K562 (cell line): ENCODE data around the gene NEDD4L. TPM values are rescaled to one million over a fixed set of nuclear protein-coding genes. Genes with fewer than 3 reads are reported as not detected.

Source experiments
- ATAC-seq: fragments of 200-7000 bp; cut with Tn5 transposase; 3 replicates; pipeline ENCODE4 v1.9.1; 2020; ENCODE audit warnings: moderate library complexity
- BruUV-seq: library from RNA; stranded (reverse); fragments of 400-500 nt; replicated peaks from 2 replicates; lab custom pipeline; 2021; lab: Mats Ljungman, UMichigan
- CTCF ChIA-PET: fragments of 300-600 bp; formaldehyde crosslinking; extraction: SDS; loops from one replicate; lab custom pipeline; 2021; ENCODE audit warnings: low intra/inter-chr PET ratio; lab: Yijun Ruan, JAX
- POLR2A ChIA-PET: fragments of 300-600, 350-650 bp; sonication (Branson Sonifier 250); formaldehyde crosslinking; extraction: SDS; loops from one replicate; lab custom pipeline; 2021; ENCODE audit warnings: antibody characterized with exemption, inconsistent platforms; lab: Yijun Ruan, JAX
- DNase-seq, 4 experiments: peaks; one replicate each; pipeline versions ENCODE4 v3.0.0 to v3.0.0-alpha.2; 2011 to 2018; ENCODE audit warnings: low spot score in 3 of 4, mixed read lengths in 3 of 4; ENCODE audit errors: extremely low read depth in 1 of 4
- FAIRE-seq: peaks from 2 replicates; lab custom pipeline; 2011; peaks lifted over from hg19 to GRCh38; lab: Jason Lieb, UNC
- H2AFZ ChIP-seq: 2 replicates; pipeline ENCODE4 v1.6.0; 2011; ENCODE audit warnings: low read depth, low read length, control low read depth, inconsistent platforms
- H3K27ac ChIP-seq: fragments of 200-600 bp; 3 replicates; pipeline ENCODE4 v1.8.0; 2011; ENCODE audit warnings: low read depth, mild to moderate bottlenecking, control low read depth, inconsistent platforms, low read length, moderate library complexity, mixed read lengths; ENCODE audit errors: extremely low read depth
- H3K27me3 ChIP-seq, 2 experiments: fragments of 300-600 bp in 1 of 2; 2 replicates in 1 of 2; 3 replicates in 1 of 2; pipeline versions ENCODE4 v1.6.0 to v1.8.0; 2011; ENCODE audit warnings: inconsistent platforms in 2 of 2, low read length in 2 of 2, mild to moderate bottlenecking in 1 of 2, mixed read lengths in 1 of 2, moderate library complexity in 1 of 2; ENCODE audit not compliant: control insufficient read depth in 2 of 2, insufficient read depth in 2 of 2
- H3K36me3 ChIP-seq: fragments of 300-600 bp; 3 replicates; pipeline ENCODE4 v1.8.0; 2011; ENCODE audit warnings: mild to moderate bottlenecking, low read length, inconsistent platforms; ENCODE audit not compliant: control insufficient read depth, insufficient read depth
- H3K4me1 ChIP-seq, 2 experiments: fragments of 200-600 bp in 1 of 2; replicated peaks in 1 of 2; 2 replicates in 1 of 2; 3 replicates in 1 of 2; pipeline versions ENCODE4 v1.5.1 to v1.8.0; 2011; ENCODE audit warnings: inconsistent platforms in 2 of 2, low read length in 2 of 2, mild to moderate bottlenecking in 1 of 2, mixed read lengths in 1 of 2, moderate library complexity in 1 of 2; ENCODE audit not compliant: control insufficient read depth in 2 of 2, insufficient read depth in 2 of 2
- H3K4me2 ChIP-seq: 2 replicates; pipeline ENCODE4 v1.6.1; 2011; ENCODE audit warnings: low read length, control low read depth, inconsistent platforms, mixed read lengths; ENCODE audit not compliant: insufficient read depth
- H3K4me3 ChIP-seq: fragments of 200-600 bp; sonication (generic), shearing (Covaris generic); 2 replicates; pipeline ENCODE4 v1.5.1; 2016; ENCODE audit warnings: control low read depth, inconsistent platforms
- H3K79me2 ChIP-seq: fragments of 200-600 bp; 3 replicates; pipeline ENCODE4 v1.8.0; 2011; ENCODE audit warnings: low read length, inconsistent platforms; ENCODE audit not compliant: control insufficient read depth, insufficient read depth
- H3K9ac ChIP-seq, 2 experiments: 2 replicates each; pipeline versions ENCODE4 v1.6.0 to v1.6.1; 2011; ENCODE audit warnings: low read depth in 2 of 2, low read length in 2 of 2, control low read depth in 1 of 2, inconsistent platforms in 1 of 2, mild to moderate bottlenecking in 1 of 2, mixed read lengths in 1 of 2; ENCODE audit not compliant: insufficient read depth in 1 of 2
- H3K9me1 ChIP-seq: one replicate; pipeline ENCODE4 v1.6.0; 2011; ENCODE audit warnings: inconsistent platforms, mild to moderate bottlenecking, low read length, moderate library complexity; ENCODE audit not compliant: control insufficient read depth, insufficient read depth
- H3K9me3 ChIP-seq: replicated peaks from 2 replicates; pipeline ENCODE4 v1.5.1; 2011; ENCODE audit warnings: low read depth, low read length, inconsistent platforms; ENCODE audit not compliant: control insufficient read depth, insufficient read depth
- H4K20me1 ChIP-seq: replicated peaks from 2 replicates; pipeline ENCODE4 v1.6.1; 2011; ENCODE audit warnings: low read length, inconsistent platforms, mixed read lengths; ENCODE audit not compliant: control insufficient read depth, insufficient read depth
- CEBPB ChIP-seq: fragments of 450-650 bp; IDR thresholded peaks from 2 replicates; pipeline ENCODE4 v1.6.1; 2016; ENCODE audit warnings: missing genetic modification characterization, missing compliant biosample characterization
- CEBPG ChIP-seq, 3 experiments: fragments of 200-800 bp in 1 of 3; sonication (Bioruptor generic) in 1 of 3; sonication (generic) in 1 of 3; formaldehyde crosslinking in 1 of 3; IDR thresholded peaks in 2 of 3; conservative IDR thresholded peaks in 1 of 3; 2 replicates each; pipeline versions ENCODE4 v1.6.1 to v1.8.0; 2016 to 2022; ENCODE audit warnings: missing compliant biosample characterization in 2 of 3, missing genetic modification characterization in 2 of 3, mild to moderate bottlenecking in 1 of 3, missing genetic modification reagents in 1 of 3
- ZNF512 ChIP-seq: IDR thresholded peaks from 2 replicates; pipeline ENCODE4 v1.6.1; 2016; ENCODE audit warnings: missing genetic modification characterization, missing compliant biosample characterization
- WGBS: fragments of 100-300 bp; shearing (Covaris generic); methylation state at CpG from one replicate; pipeline ENCODE4 v1.1.6; 2016; ENCODE audit warnings: low coverage, mixed read lengths; ENCODE audit not compliant: insufficient coverage; ENCODE audit errors: missing lambda C conversion rate; 5-methylcytosine and 5-hydroxymethylcytosine counted together
- in situ Hi-C: fragments of 300-500 bp; cut with MboI; formaldehyde crosslinking; loops from 4 replicates; pipeline ENCODE4 v1.15.0; 2018; ENCODE audit warnings: inconsistent platforms, mixed read lengths
- intact Hi-C: fragments of 100-400 bp; cut with micrococcal nuclease; formaldehyde crosslinking; loops from 2 replicates; pipeline ENCODE4 v1.14.2; 2022
- polyA plus RNA-seq, 8 experiments: library from polyadenylated mRNA; depleted of rRNA in 4 of 8; stranded (reverse) in 5 of 8; unstranded in 3 of 8; fragments of >200 nt; fragmentation: Nextera tagmentation in 2 of 8; fragmentation: Illumina TruSeq in 1 of 8; extraction: Ambion mirVana in 2 of 8; extraction: Trizol in 1 of 8; gene quantifications; 2 replicates each; pipeline versions ENCODE4 v1.2.1 to v1.2.3, GENCODE V29; 2011 to 2014; ENCODE audit warnings: inconsistent platforms in 1 of 8, missing spikeins in 1 of 8
- total RNA-seq, 7 experiments: library from RNA; depleted of rRNA in 6 of 7; stranded (reverse); fragments of >200 nt in 6 of 7; fragmentation: Illumina TruSeq in 2 of 7; extraction: Trizol in 2 of 7; gene quantifications; 2 replicates each; pipeline versions ENCODE4 v1.2.1 to v1.2.3, GENCODE V29; 2011 to 2021; ENCODE audit warnings: low replicate concordance in 1 of 7

The NEDD4L gene
- total and polyA plus RNA-seq, 9 of the 15 experiments (the other 6 are each of a cell fraction or from before 2014, with no cell fraction given): 8.1 to 33.4 (median 19.9) TPM

- no peaks in the 10 kb centered on the region for H3K36me3 ChIP-seq
- no peak overlapping the region for H2AFZ ChIP-seq
- no peak overlapping the region for H3K27ac ChIP-seq
- H3K27me3 ChIP-seq: no peaks in the 10 kb centered on the region
- H3K9me3 ChIP-seq: no peaks in the 10 kb centered on the region
- H3K4me3 ChIP-seq: no peak overlapping the region
- intact Hi-C loops (no loop called here), in situ Hi-C loops (no loop called here)
- H3K9me1 ChIP-seq: no peaks in the 10 kb centered on the region
- 69% methylated on average over 6 of the region's 8 CpGs for WGBS
- no peaks in the 10 kb centered on the region for H4K20me1 ChIP-seq
- H3K9ac ChIP-seq: no peak overlapping the region
- TF ChIP-seq CEBPB (tag) (peak; percentile 90), ZNF512 (tag) (no peak), CEBPG (CRISPR knock-in tag; IDR thresholded peaks at IDR 0.05) (no peak), CEBPG (tag; conservative IDR thresholded peaks at IDR 0.05 in 1 of 2, IDR thresholded peaks at IDR 0.05 in 1 of 2) (peak; percentile 41 to 85; a peak in 3 of 4 replicates)
- ATAC-seq (no peak), FAIRE-seq (no peak), DNase-seq (no peak)
- no TSS peak for BruUV-seq
- ChIA-PET POLR2A (interaction anchor here (0.6 kb wide), 1 partner anchor 8 kb away, joined by 4 read pairs; no protein-coding TSS in a partner anchor), CTCF (no interaction called here)
- H3K4me2 ChIP-seq: no peak overlapping the region
- H3K4me1 ChIP-seq: no peaks in the 10 kb centered on the region
- H3K79me2 ChIP-seq: no peaks in the 10 kb centered on the region
Measured at GRCh38 chr18:58341916-58342315, 297.9 kb downstream of the NEDD4L start.
